A673 (cell line): ENCODE results near the gene KCND2.

Experiments used
- CTCF ChIP-seq: fragments of 300-800, 200-600 bp; sonication (generic); conservative IDR thresholded peaks from 2 replicates; pipeline ENCODE4 v1.5.1; 2017; ENCODE audit warnings: low read depth, mild to moderate bottlenecking, antibody characterized with exemption, low read length, moderate library complexity, mixed read lengths
- EZH2 ChIP-seq: fragments of 200-600 bp; sonication (generic); IDR thresholded peaks from 2 replicates; pipeline ENCODE4 v1.6.1; 2017; ENCODE audit warnings: borderline replicate concordance, low read depth, mild to moderate bottlenecking, mixed read lengths, antibody characterized with exemption, low read length; ENCODE audit not compliant: poor library complexity, severe bottlenecking

GRCh38 chr7:120327054-120327453, 54.1 kb downstream of the KCND2 start:
- TF ChIP-seq CTCF (no peak), EZH2 (no peak)
